DMS53 (cell line): ENCODE results near the gene SND1.

ENCODE experiments used
- DNase-seq: peaks from one replicate; lab custom pipeline; 2025; lab: John Stamatoyannopoulos, UW

SND1 gene

DNA sequence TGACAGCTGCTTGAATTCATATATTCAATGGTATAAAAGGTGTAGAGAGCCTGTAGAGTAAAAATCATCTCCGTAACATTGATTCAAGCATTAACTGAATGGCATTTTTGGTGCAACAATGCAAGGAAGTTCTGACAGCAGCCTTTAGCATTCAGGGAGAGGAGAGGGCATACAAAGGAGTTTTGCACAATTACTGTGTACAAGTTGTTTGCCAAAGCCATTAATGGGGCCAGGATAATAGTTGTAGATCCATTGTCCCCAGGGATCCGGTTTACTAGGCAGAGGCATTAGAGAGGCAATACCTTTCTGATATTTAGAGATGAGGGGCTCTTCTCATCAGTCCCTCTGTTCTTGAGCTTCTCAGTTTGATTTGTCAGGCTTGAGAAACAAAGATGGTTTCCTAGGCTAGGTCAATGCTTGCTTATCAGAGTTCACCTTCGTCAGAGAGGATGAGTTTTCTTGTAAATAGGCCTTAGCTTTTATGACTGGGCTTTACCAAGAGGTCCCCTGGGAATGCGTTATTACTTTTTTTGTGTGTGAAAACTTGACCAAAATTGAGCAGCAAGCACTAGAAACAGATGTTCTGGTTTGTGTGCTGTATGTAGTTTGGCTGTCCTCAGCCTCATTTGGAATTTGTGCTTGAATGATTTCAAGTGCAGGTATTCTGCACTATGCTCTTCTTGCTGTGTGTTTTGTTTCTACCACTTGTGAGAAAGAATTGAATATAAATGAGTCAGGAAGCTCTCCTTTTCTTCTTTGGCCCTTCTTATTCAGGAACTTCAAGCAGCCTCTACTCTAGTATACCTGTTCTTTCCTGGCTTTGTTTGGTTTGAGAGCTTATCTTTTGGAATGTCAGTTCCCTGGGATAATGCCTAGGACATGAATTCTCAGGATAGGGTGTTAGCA, 32.0 kb downstream of the SND1 start:
- no peak for DNase-seq

DNA sequence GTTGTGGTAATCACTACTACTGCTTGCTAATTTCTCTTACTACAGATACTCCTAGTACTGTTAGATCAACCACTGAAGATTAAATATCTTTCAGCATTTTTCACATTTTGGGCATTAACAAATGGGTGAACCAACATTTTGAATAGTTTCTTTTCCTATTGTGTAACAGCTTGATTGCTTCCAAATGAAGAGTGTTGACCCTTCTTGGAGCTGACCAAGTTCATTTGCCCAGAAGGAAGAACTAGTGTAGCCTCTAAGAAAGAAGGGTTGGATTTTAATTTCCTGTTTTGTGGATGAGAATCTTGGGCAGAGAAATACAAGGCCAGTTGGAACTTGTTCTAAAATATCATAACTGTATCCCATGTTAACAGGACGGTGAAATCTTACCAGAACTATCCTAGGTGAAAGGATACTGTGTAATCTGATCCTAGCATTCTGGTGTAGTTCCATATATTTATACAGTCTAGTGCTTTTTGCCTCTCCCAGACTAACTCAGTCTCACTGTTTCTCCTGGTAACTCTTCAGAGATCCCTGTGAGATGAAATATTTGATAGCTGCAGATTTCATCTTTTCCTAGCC, 37.3 kb downstream of the SND1 start:
- DNase-seq: no peak

DNA sequence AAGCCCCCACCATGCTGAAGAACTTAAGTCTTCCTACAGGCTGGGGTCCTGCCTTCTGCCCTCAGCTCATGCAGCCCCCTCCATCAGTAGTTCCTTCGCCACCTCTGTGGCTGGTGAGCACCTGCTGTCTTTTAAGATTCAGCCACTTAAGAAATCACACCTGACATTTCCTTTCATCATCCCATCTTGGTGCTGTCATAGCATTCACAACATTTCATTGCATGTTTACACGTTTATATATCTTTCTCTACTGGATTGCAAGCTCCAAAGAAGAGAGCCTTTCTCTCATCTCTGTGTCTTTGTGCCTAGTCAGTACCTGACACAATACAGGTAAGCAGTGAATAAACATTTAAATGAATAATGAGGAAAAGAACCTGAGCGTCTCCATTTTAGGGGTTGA, 38.3 kb downstream of the SND1 start:
- DNase-seq: no peak

DNA sequence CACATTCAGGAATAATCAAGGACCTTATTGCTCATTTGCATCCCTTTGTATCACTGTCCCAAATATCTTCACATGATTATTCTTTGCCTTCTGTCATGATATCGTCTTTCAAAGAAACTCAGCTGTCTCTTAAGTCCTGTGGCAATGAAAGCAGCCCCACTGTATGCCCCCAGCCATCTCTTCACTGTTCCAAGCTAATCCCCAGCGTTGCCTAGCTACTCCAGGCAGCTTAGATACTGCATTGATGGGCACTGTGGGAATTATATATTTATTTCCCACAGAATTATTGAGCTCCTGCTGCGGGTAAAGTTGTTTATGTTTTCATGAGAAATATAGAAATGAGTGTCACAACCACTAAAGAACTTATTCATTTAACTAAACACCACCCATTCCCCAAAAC, 38.8 kb downstream of the SND1 start:
- no peak for DNase-seq

DNA sequence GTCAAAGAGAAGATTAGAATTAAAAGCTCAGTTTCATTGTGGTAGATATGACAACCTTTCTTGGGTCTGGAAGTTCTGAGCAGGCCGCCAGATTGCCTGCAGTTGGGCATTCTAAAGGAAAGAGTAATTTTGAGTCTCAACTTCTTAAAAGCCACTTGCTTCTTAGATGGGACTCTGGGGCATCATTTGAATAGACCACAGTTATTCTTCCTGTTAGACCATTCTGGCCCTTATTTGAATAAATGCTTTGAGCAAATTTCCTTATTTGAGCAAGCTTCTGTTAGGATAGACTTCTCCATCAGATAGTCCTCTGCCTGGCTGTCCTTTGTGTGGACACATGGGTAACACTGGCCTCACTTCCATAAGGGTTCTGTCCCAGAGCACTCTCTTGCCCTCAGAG, 40.2 kb downstream of the SND1 start:
- DNase-seq: no peak

DNA sequence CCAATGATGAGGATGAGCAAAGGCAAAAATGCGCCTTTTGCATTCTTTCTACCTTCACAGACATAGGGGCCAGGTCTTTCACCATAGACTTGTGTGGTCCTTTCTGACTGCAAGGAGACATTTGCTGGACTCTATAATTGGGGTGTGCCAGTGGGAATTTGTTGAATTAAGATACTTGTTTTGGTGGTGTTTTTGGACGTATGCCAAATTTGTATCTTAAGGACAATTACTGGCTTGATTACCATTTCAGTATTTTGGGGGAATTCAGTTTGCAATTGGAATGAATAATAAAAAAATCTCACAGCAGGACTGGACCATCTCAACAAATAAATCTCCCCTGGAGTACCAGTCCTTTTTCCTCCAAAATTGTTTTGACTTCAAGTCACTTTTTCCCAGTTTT, 47.9 kb downstream of the SND1 start:
- no peak for DNase-seq

DNA sequence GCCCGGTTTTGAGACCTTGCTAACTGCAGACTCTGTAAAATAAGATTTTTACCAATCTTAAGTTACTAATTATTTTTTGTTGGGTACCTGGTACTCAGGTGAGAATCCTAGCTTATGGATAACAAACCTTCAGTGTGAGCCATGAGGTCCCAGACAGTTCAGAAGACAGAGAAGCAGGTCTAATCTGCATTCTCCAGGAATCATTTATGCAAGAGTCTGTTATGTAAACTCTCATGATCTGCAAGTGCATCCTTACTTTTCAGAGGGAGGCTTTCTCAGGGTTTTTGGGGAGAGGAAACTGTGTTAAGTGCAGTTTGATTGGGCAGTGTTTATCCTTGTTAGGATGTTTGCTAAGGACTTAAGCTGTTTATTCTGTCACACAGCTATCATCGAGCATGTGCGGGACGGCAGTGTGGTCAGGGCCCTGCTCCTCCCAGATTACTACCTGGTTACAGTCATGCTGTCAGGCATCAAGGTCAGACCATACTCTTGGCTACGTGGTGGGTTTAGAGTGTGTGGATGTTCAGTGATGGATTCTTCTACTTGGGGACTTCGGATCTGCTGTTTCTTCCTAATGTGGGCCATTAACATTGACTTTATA, 50.2 kb downstream of the SND1 start:
- peak; percentile 89 for DNase-seq

DNA sequence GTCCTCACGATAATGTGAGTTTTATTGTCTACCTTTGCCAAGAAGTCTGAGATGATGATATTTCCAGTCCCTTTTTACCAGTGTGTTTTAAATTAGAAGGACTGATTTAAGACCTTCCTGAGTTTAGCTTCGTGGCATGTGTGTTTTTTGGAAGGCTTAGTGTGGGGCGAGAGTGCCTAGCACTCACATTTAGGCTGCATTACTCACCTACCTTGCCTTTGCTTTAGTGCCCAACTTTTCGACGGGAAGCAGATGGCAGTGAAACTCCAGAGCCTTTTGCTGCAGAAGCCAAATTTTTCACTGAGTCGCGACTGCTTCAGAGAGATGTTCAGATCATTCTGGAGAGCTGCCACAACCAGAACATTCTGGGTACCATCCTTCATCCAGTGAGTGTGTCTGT, 50.9 kb downstream of the SND1 start:
- DNase-seq: no peak

DNA sequence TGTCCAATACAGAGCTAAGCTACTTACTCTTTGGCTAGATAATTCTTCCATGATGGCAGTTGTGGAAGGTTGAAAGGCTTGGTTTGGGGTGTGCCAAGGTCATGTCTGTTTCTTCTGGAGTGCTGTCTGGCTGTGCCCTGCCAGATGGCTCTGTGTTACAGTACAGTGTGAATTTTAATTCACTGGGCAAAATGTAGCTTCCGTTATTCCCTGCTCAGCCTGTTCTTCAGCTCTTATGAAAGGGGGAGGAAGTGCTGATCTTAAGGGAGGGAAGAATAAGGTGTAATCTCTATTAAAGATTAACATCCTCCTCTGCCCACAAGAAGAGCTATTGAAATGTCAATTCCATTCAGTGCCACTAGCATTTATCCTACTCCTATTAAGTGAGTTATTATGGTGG, 52.2 kb downstream of the SND1 start:
- peak; percentile 11 for DNase-seq

DNA sequence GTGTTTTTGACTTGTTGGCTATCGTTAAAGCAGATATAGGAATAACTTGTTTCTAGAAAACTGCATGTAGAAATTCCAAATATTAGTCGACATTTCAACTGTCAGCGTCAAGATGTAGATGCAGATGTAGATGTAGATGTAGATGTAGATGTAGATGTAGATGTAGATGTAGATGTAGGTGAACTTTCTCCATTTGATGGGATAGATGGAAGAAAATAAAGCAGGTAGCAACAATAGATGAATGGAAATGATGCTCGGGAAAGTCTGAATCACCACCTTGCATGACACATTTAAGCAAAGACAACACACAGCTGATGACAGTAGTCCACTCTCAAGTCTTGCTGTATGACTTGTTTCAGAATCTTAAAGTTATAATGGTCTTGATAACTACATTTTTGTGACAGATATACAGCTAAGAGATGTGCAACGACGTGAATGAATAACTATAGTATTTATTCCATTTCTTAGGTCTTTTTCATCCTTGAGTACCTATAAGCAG, 53.5 kb downstream of the SND1 start:
- no peak for DNase-seq

DNA sequence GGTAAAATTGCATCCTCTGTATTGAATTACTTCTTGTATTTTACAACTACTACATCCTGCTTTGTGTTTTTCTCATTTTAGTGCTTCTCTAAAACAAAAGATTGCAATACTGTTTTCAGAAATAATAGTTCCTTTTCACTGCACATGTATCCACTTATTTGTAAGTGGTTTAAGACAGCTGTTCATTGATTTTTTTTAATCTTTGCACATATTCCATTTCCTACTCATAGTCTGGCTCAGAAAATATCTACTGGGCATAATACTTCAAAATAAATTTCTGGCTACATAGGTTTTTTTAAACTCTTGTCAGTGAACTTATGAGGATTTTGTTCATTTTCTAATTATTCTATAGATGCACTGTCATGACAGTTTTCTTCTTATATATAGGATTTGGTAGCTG, 54.8 kb downstream of the SND1 start:
- DNase-seq: no peak

DNA sequence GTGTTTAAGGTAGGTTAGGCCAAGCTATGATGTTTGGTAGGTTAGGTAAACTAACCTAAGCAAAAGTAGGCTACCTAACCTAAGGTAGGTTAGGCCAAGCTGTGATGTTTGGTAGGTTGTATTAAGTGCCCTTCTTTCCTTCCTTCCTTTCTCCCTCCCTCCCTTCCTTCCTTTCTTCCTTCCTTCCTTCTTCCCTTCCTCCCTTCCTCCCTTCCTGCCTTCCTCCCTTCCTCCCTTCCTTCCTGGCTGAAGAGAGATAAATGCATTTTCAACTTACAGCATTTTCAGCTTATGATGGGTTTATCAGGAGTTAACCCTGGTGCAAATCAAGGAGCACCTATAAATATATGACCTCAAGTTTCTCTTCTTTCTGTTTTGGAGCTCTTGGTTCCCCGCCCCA, 56.2 kb downstream of the SND1 start:
- DNase-seq: no peak

DNA sequence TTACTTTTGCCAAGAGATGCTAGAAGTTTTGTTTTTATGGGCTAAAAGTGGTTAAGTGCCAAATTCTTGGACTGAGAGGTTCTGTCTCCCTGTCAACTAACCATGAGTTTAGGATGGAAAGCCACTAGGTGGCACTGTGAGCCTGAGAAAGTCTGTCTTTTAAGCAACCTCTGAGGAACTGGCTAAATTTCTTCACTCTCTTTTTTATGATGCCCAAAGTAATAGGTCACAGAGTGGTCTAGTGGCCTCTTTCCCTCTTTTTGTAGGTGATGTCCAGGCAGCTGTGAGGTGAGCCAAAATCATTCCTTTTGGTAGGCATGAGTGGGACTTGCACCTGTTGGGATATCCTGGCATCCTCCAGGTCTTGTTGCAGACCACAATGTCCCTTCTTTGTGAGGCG, 56.8 kb downstream of the SND1 start:
- DNase-seq: peak; percentile 83

DNA sequence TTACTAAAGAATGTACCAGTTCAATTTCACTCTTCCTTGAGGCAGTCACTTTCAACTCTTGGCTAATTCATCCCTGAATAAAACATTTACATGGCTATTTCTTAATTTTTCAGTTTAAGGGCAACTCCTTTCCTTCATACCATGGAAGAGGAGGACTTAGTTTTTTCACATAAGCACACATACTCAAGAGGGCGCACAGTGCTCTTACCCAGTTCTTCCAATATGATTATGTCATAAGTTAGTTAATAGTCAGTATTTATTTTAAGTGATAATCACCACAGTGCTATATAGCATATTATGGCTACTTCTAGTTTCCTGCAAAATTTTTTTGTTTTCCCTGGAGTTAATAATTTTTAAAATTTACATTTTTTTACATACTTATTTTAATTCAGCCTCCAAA, 58.6 kb downstream of the SND1 start:
- no peak for DNase-seq

DNA sequence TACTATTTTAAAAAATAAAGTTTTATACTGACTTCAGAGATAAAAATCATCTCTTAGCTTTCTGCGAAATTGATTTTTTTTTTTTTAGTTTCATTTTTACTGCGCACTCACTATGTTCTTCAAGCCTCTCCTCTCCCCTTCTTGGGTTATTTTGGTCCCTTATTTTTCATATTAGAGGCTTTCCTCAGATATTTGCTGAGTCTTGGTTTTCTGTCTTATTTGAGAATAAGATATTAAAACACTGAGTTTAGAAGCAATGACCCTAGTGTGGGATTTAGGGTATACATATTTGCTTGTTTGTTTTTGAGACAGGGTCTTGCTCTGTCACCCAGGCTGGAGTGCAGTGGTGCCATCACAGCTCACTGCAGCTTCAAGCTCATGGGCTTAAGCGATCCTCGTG, 59.9 kb downstream of the SND1 start:
- no peak for DNase-seq

DNA sequence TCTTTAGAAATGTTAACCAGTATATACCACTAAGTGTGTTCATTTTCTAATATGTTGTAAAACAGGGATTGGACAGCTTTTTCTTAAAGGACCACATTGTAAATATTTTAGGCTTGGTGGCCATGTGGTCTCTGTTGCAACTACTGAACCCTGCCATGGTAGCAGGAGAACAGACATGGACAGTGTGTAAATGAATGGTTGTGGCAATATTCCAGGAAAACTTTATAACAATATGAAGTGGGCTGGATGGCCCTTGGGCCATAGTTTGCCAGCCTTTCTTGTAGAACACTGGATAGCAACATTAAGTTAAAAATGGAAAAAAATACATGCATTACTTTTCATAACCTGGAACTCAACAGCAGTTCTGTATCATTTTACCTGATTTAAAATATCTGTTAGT, 61.0 kb downstream of the SND1 start:
- no peak for DNase-seq

DNA sequence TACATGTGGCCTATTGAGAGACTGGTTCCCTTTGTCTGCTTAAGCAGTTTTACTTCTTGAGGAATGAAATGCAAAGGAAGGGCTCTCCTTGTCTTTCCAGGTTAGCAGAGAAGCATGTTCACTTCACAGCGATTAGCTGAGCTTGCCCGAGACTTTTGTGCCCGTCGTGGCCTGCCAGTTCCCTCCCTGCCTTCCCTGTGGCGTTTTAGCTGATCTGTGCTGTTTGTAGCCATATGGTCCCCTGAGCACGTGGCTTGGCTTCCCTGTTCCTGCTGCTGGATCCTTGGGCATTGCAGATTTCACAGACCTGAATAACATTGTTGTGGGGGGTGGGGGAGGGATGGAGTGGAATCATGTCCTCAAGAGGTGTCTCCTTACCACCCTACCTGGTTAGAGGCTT, 61.8 kb downstream of the SND1 start:
- DNase-seq: no peak

DNA sequence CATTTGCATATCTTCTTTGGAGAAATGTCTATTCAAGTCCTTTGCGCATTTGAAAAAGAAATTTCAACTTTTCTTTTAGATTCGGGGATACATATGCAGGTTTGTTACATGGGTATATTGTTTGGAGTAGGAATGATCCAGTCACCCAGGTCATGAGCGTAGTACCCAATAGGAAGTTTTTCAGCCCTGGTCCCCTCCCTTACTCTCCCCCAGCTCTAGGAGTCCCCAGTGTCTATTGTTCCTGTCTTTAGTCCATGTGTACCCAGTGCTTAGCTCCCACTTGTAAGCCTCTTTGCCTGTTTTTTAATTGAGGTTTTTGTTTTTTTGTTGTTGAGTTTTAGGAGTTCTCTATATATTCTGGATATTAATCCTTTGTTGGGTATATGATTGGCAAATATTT, 63.3 kb downstream of the SND1 start:
- no peak for DNase-seq

DNA sequence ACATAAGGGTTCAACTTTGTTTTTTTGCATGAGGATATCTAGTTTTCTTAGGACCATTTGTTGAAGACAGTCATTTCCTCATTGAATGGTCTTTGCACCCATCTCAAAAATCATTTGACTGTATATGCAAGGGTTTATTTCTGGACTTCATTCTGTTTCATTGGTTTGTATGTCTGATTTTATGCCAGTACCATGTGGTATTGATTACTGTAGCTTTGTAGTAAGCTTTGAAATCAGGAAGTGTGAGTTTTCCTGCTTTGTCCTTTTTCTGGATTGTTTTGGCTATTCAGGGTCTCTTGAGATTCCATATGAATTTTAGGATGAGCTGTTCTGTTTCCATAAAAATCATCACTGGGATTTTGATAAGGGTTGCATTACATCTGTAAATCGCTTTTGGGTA, 63.9 kb downstream of the SND1 start:
- DNase-seq: no peak

DNA sequence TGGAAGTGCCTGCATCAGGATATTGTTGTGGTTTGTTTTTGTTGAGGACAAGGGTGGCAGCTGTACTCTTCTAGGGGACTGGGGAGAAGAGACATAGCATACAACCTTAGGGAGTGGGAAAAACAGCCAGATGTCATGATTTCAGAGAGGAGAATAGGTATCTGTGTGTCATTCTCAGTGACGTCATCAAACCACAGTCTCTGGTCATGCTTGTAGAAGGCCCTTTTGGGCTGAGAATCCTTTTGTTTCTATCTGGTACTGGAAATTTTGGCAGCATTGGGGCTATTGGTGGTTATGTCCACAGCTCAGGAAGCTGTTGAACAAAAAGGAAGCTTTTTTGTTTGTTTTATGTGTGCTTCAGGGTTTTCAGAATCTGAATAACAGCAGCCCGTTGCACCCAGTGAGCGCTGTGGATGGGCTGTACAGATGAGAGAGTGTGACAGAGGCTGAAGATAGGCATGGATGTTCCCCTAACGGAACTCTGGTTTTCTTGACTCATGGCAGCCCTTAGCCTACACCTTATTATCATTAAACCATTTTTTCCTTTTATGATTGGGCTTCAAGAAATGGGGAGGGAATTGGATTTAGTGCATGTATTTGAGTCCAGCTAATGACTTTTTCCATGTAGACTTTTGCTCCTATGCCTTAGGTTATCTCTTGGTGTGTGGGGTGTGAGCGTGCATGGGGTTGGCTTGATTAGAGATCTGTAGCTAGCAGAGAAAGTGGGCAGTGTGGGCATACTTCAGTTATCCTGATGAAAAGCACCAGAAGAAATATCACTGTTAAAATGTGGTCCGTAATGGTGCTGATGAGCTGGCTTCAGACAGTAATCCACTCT, 65.7 kb downstream of the SND1 start:
- no peak for DNase-seq

DNA sequence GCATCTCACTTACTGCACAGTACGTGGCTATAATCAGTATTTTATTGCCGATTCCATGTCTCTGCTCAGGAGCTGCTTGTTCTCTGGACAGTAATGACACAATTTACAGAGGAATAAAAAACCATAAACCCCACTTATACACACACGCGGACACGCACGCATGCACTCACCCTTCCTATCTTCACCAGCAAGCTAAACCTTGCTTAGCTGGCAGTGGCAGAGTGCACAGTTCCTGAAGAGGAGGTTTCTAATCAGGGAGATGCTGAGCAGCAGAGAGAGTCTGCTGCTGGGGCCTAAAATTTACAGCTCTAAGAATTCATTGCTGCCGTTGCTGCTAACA, 66.3 kb downstream of the SND1 start:
- no peak for DNase-seq

DNA sequence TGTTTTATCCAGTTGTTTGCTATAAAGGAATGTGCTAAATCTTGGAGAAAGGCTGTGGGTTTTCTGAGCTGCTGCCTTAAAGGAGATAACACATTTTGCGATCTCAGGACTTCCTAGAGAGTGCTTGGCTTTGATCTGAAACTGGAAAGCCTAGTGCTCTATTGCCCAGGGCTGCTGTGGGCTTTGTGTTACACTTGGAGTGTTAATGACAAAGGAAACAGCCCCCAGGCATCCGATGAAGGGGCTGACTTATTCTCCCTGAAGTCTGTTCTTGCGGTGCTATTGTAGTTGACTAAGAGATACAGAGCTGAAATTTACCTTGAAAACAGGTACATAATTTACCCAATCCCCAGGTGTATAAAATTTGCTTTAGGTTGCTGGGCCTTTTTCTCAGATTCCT, 74.5 kb downstream of the SND1 start:
- no peak for DNase-seq
